Measurements from ENCODE around the gene SRGAP2B. TPM values are rescaled to one million over a fixed set of nuclear protein-coding genes. Genes with fewer than 3 reads are reported as not detected.
"Not testable (repeated sequence)": the region's sequence is repeated elsewhere in the genome, so short reads cannot be mapped to it uniquely, and the experiment has no call there.

SRGAP2B gene
- total RNA-seq, 1 donor from 2014 or later = 37.9 TPM

GRCh38 chr1:145077872-145078786, 17.0 kb downstream of the SRGAP2B start:
- not testable (repeated sequence) for H3K4me1 Mint-ChIP-seq (ENCODE audit: low read depth); H3K36me3 Mint-ChIP-seq (ENCODE audit: low read depth); H3K4me3 Mint-ChIP-seq (ENCODE audit: unreplicated experiment); H3K27ac Mint-ChIP-seq (ENCODE audit: unreplicated experiment); DNase-seq (ENCODE audit: low spot score); H3K9me3 Mint-ChIP-seq (ENCODE audit: low read depth); H3K27me3 Mint-ChIP-seq (ENCODE audit: low read depth)

GRCh38 chr1:145076877-145077276, 18.3 kb downstream of the SRGAP2B start:
- not testable (repeated sequence) for H3K27ac Mint-ChIP-seq (ENCODE audit: unreplicated experiment); H3K4me3 Mint-ChIP-seq (ENCODE audit: unreplicated experiment); DNase-seq (ENCODE audit: low spot score); H3K36me3 Mint-ChIP-seq (ENCODE audit: low read depth); H3K9me3 Mint-ChIP-seq (ENCODE audit: low read depth); H3K4me1 Mint-ChIP-seq (ENCODE audit: low read depth); H3K27me3 Mint-ChIP-seq (ENCODE audit: low read depth)

- H3K36me3 Mint-ChIP-seq (ENCODE audit: low read depth); H3K4me3 Mint-ChIP-seq (ENCODE audit: unreplicated experiment); H3K4me1 Mint-ChIP-seq (ENCODE audit: low read depth); H3K27me3 Mint-ChIP-seq (ENCODE audit: low read depth); DNase-seq (ENCODE audit: low spot score); H3K9me3 Mint-ChIP-seq (ENCODE audit: low read depth); H3K27ac Mint-ChIP-seq (ENCODE audit: unreplicated experiment): not testable (repeated sequence)
Observed at GRCh38 chr1:145074021-145074559, 21.0 kb downstream of the SRGAP2B start.

- H3K27me3 Mint-ChIP-seq (ENCODE audit: low read depth); H3K27ac Mint-ChIP-seq (ENCODE audit: unreplicated experiment); H3K9me3 Mint-ChIP-seq (ENCODE audit: low read depth); H3K36me3 Mint-ChIP-seq (ENCODE audit: low read depth); H3K4me3 Mint-ChIP-seq (ENCODE audit: unreplicated experiment); H3K4me1 Mint-ChIP-seq (ENCODE audit: low read depth); DNase-seq (ENCODE audit: low spot score): not testable (repeated sequence)
Observed at GRCh38 chr1:145071569-145071968, 23.6 kb downstream of the SRGAP2B start.

GRCh38 chr1:145066486-145066885, 28.6 kb downstream of the SRGAP2B start:
- H3K27ac Mint-ChIP-seq (ENCODE audit: unreplicated experiment); H3K36me3 Mint-ChIP-seq (ENCODE audit: low read depth); DNase-seq (ENCODE audit: low spot score); H3K4me3 Mint-ChIP-seq (ENCODE audit: unreplicated experiment); H3K4me1 Mint-ChIP-seq (ENCODE audit: low read depth); H3K9me3 Mint-ChIP-seq (ENCODE audit: low read depth); H3K27me3 Mint-ChIP-seq (ENCODE audit: low read depth): not testable (repeated sequence)

GRCh38 chr1:145065194-145065826, 29.8 kb downstream of the SRGAP2B start:
- not testable (repeated sequence) for H3K27ac Mint-ChIP-seq (ENCODE audit: unreplicated experiment); H3K9me3 Mint-ChIP-seq (ENCODE audit: low read depth); DNase-seq (ENCODE audit: low spot score); H3K36me3 Mint-ChIP-seq (ENCODE audit: low read depth); H3K4me1 Mint-ChIP-seq (ENCODE audit: low read depth); H3K27me3 Mint-ChIP-seq (ENCODE audit: low read depth); H3K4me3 Mint-ChIP-seq (ENCODE audit: unreplicated experiment)

GRCh38 chr1:145063941-145064648, 31.0 kb downstream of the SRGAP2B start:
- H3K27me3 Mint-ChIP-seq (ENCODE audit: low read depth); H3K9me3 Mint-ChIP-seq (ENCODE audit: low read depth); H3K36me3 Mint-ChIP-seq (ENCODE audit: low read depth); H3K27ac Mint-ChIP-seq (ENCODE audit: unreplicated experiment); DNase-seq (ENCODE audit: low spot score); H3K4me1 Mint-ChIP-seq (ENCODE audit: low read depth); H3K4me3 Mint-ChIP-seq (ENCODE audit: unreplicated experiment): not testable (repeated sequence)

GRCh38 chr1:145063285-145063684, 31.8 kb downstream of the SRGAP2B start:
- DNase-seq (ENCODE audit: low spot score); H3K9me3 Mint-ChIP-seq (ENCODE audit: low read depth); H3K36me3 Mint-ChIP-seq (ENCODE audit: low read depth); H3K27me3 Mint-ChIP-seq (ENCODE audit: low read depth); H3K27ac Mint-ChIP-seq (ENCODE audit: unreplicated experiment); H3K4me1 Mint-ChIP-seq (ENCODE audit: low read depth); H3K4me3 Mint-ChIP-seq (ENCODE audit: unreplicated experiment): not testable (repeated sequence)

- not testable (repeated sequence) for H3K9me3 Mint-ChIP-seq (ENCODE audit: low read depth); H3K4me1 Mint-ChIP-seq (ENCODE audit: low read depth); H3K4me3 Mint-ChIP-seq (ENCODE audit: unreplicated experiment); H3K36me3 Mint-ChIP-seq (ENCODE audit: low read depth); DNase-seq (ENCODE audit: low spot score); H3K27me3 Mint-ChIP-seq (ENCODE audit: low read depth); H3K27ac Mint-ChIP-seq (ENCODE audit: unreplicated experiment)
Observed at GRCh38 chr1:145058184-145058583, 36.9 kb downstream of the SRGAP2B start.

- H3K27me3 Mint-ChIP-seq (ENCODE audit: low read depth); H3K9me3 Mint-ChIP-seq (ENCODE audit: low read depth); H3K4me1 Mint-ChIP-seq (ENCODE audit: low read depth); DNase-seq (ENCODE audit: low spot score); H3K27ac Mint-ChIP-seq (ENCODE audit: unreplicated experiment); H3K4me3 Mint-ChIP-seq (ENCODE audit: unreplicated experiment); H3K36me3 Mint-ChIP-seq (ENCODE audit: low read depth): not testable (repeated sequence)
Observed at GRCh38 chr1:145055217-145055760, 39.8 kb downstream of the SRGAP2B start.

GRCh38 chr1:145053428-145053827, 41.7 kb downstream of the SRGAP2B start:
- not testable (repeated sequence) for DNase-seq (ENCODE audit: low spot score); H3K9me3 Mint-ChIP-seq (ENCODE audit: low read depth); H3K27me3 Mint-ChIP-seq (ENCODE audit: low read depth); H3K4me3 Mint-ChIP-seq (ENCODE audit: unreplicated experiment); H3K4me1 Mint-ChIP-seq (ENCODE audit: low read depth); H3K27ac Mint-ChIP-seq (ENCODE audit: unreplicated experiment); H3K36me3 Mint-ChIP-seq (ENCODE audit: low read depth)

Measured in chondrocyte (in vitro differentiated cells).